GM21423 (cell line): ENCODE results near the gene AMZ2.
A peak's percentile ranks its signal among the peaks of the same experiment; 100 is the strongest.
"Not testable (repeated sequence)": the region's sequence is repeated elsewhere in the genome, so short reads cannot be mapped to it uniquely, and the experiment has no call there.

ENCODE experiments used
- ATAC-seq: cut with Tn5 transposase; IDR thresholded peaks from one replicate; pipeline ENCODE4 v1.9.1; 2021; ENCODE audit warnings: mild to moderate bottlenecking, moderate library complexity; ENCODE audit not compliant: unreplicated experiment

Gene AMZ2

GRCh38 chr17:68248199-68248825 lies 469 bp downstream of the AMZ2 start:
- ATAC-seq, result no peak

DNA sequence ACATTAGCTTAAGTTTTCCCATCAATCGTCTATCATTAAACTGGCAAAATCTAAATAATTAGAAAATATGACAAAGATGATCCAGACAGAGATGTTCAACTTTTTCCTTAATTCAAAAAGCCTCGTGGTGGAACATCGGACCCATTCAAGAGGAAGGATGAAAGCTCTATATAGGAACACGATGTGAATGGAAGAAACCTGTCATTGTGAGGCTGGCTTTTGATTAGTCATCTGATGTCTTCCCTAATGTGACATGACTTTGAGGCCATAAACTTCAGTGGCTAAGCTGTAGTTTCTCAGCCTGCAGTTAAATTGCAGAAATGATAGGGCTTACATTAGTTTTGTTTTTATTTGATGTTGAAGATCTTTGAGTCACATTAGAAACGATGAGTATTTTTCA lies 1.0 kb downstream of the AMZ2 start:
- no peak for ATAC-seq

- no peak for ATAC-seq
Measured at GRCh38 chr17:68249354-68249765, 1.5 kb downstream of the AMZ2 start.

- ATAC-seq, result not testable (repeated sequence)
Measured at GRCh38 chr17:68253426-68253825, 5.6 kb downstream of the AMZ2 start.

- no peak for ATAC-seq
Measured at GRCh38 chr17:68255151-68255550, 7.3 kb downstream of the AMZ2 start.

DNA sequence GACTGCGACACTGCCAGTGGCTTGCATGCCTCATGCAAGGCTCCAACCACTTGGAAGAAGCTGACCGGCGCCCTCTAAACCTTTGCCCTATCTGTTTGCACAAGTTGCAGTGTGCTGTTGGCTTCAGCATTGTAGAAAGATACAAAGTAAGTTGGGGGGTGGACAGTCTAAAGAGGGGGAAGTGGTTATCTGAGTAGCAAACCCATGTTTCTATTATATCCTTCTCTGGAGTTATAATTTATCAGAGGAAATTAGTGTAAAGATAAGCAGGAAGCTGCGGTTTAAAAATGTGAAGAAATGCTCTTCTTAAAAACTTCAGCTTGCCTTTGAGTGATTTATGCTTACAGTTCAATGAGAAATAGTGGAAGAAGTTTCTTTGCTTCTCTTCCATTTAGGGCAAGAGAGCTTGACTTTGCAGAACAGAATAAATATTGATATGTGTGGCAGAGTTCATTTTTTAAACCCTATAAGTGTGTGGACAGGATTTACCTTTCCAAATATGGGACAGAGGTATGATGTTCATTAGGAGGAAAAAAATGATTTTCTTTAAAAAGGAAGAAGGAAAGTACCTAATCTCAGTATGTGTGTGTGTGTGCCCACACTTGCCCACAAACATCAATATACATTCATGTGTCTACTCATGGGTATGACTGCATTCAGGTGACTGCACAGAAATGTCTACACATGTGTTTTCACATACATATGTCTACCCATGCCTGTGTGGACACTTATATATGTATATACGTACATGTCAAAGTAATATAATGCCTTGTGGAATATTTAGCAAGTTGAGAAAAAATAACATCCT lies 8.1 kb downstream of the AMZ2 start:
- no peak for ATAC-seq

DNA sequence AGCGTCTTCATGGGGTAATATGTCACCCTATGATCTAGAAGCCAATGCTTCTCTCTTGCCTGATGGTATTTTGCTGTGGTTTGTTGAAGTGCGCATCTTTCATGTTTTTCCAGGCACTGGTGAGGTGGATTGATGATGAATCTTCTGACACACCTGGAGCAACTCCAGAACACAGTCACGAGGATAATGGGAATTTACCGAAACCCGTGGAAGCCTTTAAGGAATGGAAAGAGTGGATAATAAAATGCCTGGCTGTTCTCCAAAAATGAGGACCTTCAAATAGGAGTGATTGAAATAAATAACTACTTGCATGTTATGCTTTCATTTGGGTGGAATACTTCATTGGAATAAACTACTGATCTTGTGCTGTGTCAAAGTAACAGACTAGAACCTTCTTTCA lies 8.9 kb downstream of the AMZ2 start:
- not testable (repeated sequence) for ATAC-seq

GRCh38 chr17:68257934-68258333 lies 10.1 kb downstream of the AMZ2 start:
- ATAC-seq, result no peak

- peak; percentile 90 for ATAC-seq
Measured at GRCh38 chr17:68258890-68259647, 11.2 kb downstream of the AMZ2 start.

DNA sequence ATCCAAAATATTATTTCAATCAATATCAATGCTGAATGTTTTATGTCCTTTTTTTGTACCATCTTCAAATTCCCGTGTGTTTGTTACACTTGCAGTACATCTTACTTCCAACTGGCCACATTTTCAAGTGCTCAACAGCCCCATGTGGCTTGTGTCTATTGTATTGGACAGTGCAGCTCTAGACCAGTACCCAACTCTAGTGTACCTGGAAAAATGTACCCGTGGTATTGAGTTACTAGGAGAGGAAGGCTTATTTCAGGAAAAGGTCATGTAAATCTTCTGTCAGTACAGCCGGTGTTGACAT lies 11.8 kb downstream of the AMZ2 start:
- not testable (repeated sequence) for ATAC-seq

- ATAC-seq, result no peak
Measured at GRCh38 chr17:68260051-68260762, 12.4 kb downstream of the AMZ2 start.

DNA sequence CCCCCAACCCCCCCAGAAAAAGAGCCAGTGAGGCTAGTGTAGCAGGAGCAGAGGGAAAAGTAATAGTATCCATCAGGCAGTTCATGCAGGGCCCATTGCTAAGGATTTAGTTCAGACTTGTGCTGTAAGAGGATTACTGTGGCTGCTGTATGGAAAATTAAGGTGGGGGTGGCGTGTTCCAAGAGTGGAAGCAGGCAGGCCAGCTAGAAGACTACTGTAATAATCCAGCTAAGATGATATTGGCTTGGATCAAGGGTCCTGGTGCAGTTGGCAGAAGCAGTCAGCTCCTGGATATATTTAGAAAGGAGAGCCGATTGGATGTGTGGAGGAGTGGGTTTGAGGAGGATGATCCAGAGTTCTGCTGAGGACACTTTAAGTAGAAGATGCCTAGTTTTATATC lies 14.6 kb downstream of the AMZ2 start:
- not testable (repeated sequence) for ATAC-seq

GRCh38 chr17:68263101-68263681 lies 15.3 kb downstream of the AMZ2 start:
- not testable (repeated sequence) for ATAC-seq

GRCh38 chr17:68265833-68266232 lies 18.0 kb downstream of the AMZ2 start:
- ATAC-seq, result not testable (repeated sequence)

DNA sequence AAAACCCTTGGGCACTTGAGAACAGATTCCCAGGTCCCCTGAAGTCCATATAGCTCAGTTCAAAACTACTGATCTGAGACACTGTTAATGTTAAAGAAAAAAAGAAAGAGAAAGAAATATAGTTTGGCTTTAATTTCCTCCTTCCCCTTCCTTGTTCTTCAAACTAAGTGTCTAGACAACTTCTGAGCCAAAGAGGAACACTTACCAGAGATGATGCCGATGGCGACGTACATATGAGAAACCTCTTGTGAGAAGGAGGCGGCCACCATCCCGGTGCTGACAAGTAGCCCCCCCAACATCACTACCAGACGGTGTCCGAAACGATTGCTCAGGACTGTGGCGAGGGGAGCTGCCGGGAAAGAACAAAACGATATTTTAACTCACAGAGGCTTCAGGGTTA lies 25.9 kb downstream of the AMZ2 start:
- ATAC-seq, result no peak

GRCh38 chr17:68276339-68276738 lies 28.5 kb downstream of the AMZ2 start:
- ATAC-seq, result not testable (repeated sequence)

DNA sequence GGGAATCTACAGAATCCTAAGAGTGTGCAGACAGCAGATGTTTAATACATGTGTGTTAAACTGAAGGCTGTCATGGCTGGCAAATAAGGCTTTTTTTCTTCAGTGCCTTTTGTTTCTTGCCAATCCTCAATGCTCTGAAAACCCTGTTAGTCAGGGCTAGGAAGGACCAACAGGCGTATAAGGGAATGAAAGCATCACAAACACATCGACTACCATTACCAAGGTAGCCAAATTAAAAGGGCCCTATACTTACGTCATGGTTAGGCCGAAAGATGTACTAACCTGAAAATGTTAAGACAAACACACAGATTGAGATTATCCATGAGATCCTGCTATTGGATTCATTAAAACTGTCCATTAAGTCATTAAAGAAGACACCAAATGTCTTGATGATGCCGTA lies 30.0 kb downstream of the AMZ2 start:
- no peak for ATAC-seq

- not testable (repeated sequence) for ATAC-seq
Measured at GRCh38 chr17:68281965-68282364, 34.1 kb downstream of the AMZ2 start.

DNA sequence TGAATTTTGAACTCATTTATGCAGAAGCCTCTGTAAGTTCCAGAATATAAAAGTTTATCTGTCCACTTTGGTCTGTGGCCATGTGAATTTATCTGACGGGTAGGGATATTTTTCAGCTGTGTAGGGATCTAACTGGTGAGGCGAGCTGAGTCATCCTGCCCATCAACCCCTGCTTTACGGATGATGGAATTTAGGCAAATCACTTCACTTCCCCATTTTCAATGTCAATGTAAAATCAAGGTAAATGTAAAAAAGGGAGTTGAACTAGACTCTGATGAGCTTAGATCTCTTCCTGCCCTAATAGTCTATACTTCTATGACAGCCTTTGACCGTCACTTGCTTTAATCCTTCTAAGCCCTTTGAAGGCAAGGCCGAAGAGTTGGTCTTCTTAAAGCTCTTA lies 40.5 kb downstream of the AMZ2 start:
- no peak for ATAC-seq

GRCh38 chr17:68288804-68289203 lies 41.0 kb downstream of the AMZ2 start:
- ATAC-seq, result no peak

GRCh38 chr17:68289473-68289872 lies 41.6 kb downstream of the AMZ2 start:
- no peak for ATAC-seq
